NCI-H524 (cell line): ENCODE data around the gene PKDCC.

ENCODE experiments used
- DNase-seq, 2 experiments: peaks; one replicate each; lab custom pipeline; 2025; lab: John Stamatoyannopoulos, UW

The PKDCC gene

GRCh38 chr2:42047488-42048298 lies at the start of gene PKDCC:
Gene PKDCC, plus strand, starts transcription at chr2:42048021. Its CDS starts 179 bp downstream, at chr2:42048200.
- peak; percentile 34 to 69 for DNase-seq

GRCh38 chr2:41998186-41999127 lies 49.4 kb upstream of the PKDCC start:
- no peak for DNase-seq

GRCh38 chr2:41999128-41999480 lies 48.7 kb upstream of the PKDCC start:
- DNase-seq: no peak

GRCh38 chr2:41999592-42000281 lies 48.1 kb upstream of the PKDCC start:
- no peak for DNase-seq

GRCh38 chr2:42001711-42002201 lies 46.1 kb upstream of the PKDCC start:
- peak in 1 of 2 experiments; percentile 11 for DNase-seq

- DNase-seq: no peak
Observed at GRCh38 chr2:42007551-42007950, 40.3 kb upstream of the PKDCC start.

GRCh38 chr2:42008241-42008921 lies 39.4 kb upstream of the PKDCC start:
- no peak for DNase-seq

GRCh38 chr2:42009657-42010580 lies 37.9 kb upstream of the PKDCC start:
- DNase-seq: no peak

GRCh38 chr2:42010743-42011298 lies 37.0 kb upstream of the PKDCC start:
- DNase-seq: no peak

- no peak for DNase-seq
Observed at GRCh38 chr2:42012137-42012536, 35.7 kb upstream of the PKDCC start.

- DNase-seq: peak in 1 of 2 experiments; percentile 30
Observed at GRCh38 chr2:42012651-42013050, 35.2 kb upstream of the PKDCC start.

- no peak for DNase-seq
Observed at GRCh38 chr2:42013409-42013808, 34.4 kb upstream of the PKDCC start.

GRCh38 chr2:42021464-42021863 lies 26.4 kb upstream of the PKDCC start:
- no peak for DNase-seq

GRCh38 chr2:42025151-42025582 lies 22.7 kb upstream of the PKDCC start:
- DNase-seq: no peak

- no peak for DNase-seq
Observed at GRCh38 chr2:42026272-42026671, 21.5 kb upstream of the PKDCC start.

GRCh38 chr2:42028571-42029148 lies 19.2 kb upstream of the PKDCC start:
- no peak for DNase-seq

- no peak for DNase-seq
Observed at GRCh38 chr2:42029171-42029570, 18.6 kb upstream of the PKDCC start.

GRCh38 chr2:42029639-42030199 lies 18.1 kb upstream of the PKDCC start:
- no peak for DNase-seq

- no peak for DNase-seq
Observed at GRCh38 chr2:42030200-42030759, 17.5 kb upstream of the PKDCC start.
